Natural killer cell (primary cell): ENCODE measurements around the gene TRIM65. TPM values are rescaled to one million over a fixed set of nuclear protein-coding genes. Genes with fewer than 3 reads are reported as not detected.

ENCODE experiments used
- ATAC-seq, 3 donors: fragments of 150-1000 bp in 2 of 3; fragments of 200-7000 bp in 1 of 3; cut with Tn5 transposase; 1 replicate in 1 of 3; 2 replicates in 2 of 3; pipeline ENCODE4 v1.10.0; 2021; ENCODE audit warnings: mild to moderate bottlenecking in 2 of 3, moderate library complexity in 2 of 3
- DNase-seq, 2 donors: peaks; one replicate each; pipeline versions ENCODE4 v3.0.0 to v3.0.0-alpha.2; 2013 to 2021; ENCODE audit warnings: mixed read lengths in 1 of 2
- H3K27ac ChIP-seq: one replicate; pipeline ENCODE4 v1.5.1; 2013; ENCODE audit warnings: mild to moderate bottlenecking, low read length
- H3K27me3 ChIP-seq: one replicate; pipeline ENCODE4 v1.6.1; 2013; ENCODE audit warnings: low read length; ENCODE audit not compliant: control insufficient read depth, insufficient read depth
- H3K36me3 ChIP-seq: one replicate; pipeline ENCODE4 v1.6.1; 2013; ENCODE audit warnings: low read length; ENCODE audit not compliant: control insufficient read depth, insufficient read depth
- H3K4me1 ChIP-seq: one replicate; pipeline ENCODE4 v1.6.1; 2013; ENCODE audit warnings: low read length; ENCODE audit not compliant: control insufficient read depth, insufficient read depth
- H3K4me3 ChIP-seq: one replicate; pipeline ENCODE4 v1.5.1; 2013; ENCODE audit warnings: low read length
- H3K9me3 ChIP-seq: one replicate; pipeline ENCODE4 v1.6.1; 2013; ENCODE audit warnings: low read length; ENCODE audit not compliant: control insufficient read depth, insufficient read depth
- H3K27ac Mint-ChIP-seq, 2 donors: one replicate each; pipeline ENCODE4 v1.8.0; 2022; ENCODE audit warnings: mild to moderate bottlenecking in 2 of 2, mixed read lengths in 2 of 2, moderate library complexity in 1 of 2
- H3K27me3 Mint-ChIP-seq, 2 donors: one replicate each; pipeline ENCODE4 v1.8.0; 2022; ENCODE audit warnings: low read depth in 2 of 2, mixed read lengths in 2 of 2
- H3K36me3 Mint-ChIP-seq: one replicate; pipeline ENCODE4 v1.8.0; 2022; ENCODE audit warnings: mixed read lengths
- H3K4me1 Mint-ChIP-seq, 2 donors: one replicate each; pipeline ENCODE4 v1.8.0; 2022; ENCODE audit warnings: mixed read lengths in 2 of 2
- H3K4me3 Mint-ChIP-seq: one replicate; pipeline ENCODE4 v1.8.0; 2022; ENCODE audit warnings: mild to moderate bottlenecking, moderate library complexity, mixed read lengths
- H3K9me3 Mint-ChIP-seq, 2 donors: one replicate each; pipeline ENCODE4 v1.8.0; 2022; ENCODE audit warnings: mixed read lengths in 2 of 2
- WGBS: methylation state at CpG from one replicate; pipeline ENCODE4 v1.1.7; 2013; ENCODE audit warnings: missing lambda C conversion rate; ENCODE audit not compliant: insufficient coverage; 5-methylcytosine and 5-hydroxymethylcytosine counted together
- intact Hi-C: fragments of 100-400 bp; cut with micrococcal nuclease; formaldehyde crosslinking; loops from one replicate; pipeline ENCODE4 v1.14.2; 2022
- total RNA-seq, 4 donors: library from RNA; stranded (reverse); fragments of 120-200 nt in 1 of 4; gene quantifications; one replicate each; pipeline versions ENCODE4 v1.2.3 to v1.2.4, GENCODE V29; 2013 to 2022
- TF ChIP-seq, protein P1 (sequence below): fragments of 200-600 bp; IDR thresholded peaks from one replicate; pipeline ENCODE4 v1.8.0; 2022; ENCODE audit warnings: antibody characterized with exemption

Gene TRIM65
- total RNA-seq, 3 donors from 2014 or later (not counting 1 experiment from before 2014, with no cell fraction given) = 19.2 to 26.9 (median 22.5) TPM

DNA sequence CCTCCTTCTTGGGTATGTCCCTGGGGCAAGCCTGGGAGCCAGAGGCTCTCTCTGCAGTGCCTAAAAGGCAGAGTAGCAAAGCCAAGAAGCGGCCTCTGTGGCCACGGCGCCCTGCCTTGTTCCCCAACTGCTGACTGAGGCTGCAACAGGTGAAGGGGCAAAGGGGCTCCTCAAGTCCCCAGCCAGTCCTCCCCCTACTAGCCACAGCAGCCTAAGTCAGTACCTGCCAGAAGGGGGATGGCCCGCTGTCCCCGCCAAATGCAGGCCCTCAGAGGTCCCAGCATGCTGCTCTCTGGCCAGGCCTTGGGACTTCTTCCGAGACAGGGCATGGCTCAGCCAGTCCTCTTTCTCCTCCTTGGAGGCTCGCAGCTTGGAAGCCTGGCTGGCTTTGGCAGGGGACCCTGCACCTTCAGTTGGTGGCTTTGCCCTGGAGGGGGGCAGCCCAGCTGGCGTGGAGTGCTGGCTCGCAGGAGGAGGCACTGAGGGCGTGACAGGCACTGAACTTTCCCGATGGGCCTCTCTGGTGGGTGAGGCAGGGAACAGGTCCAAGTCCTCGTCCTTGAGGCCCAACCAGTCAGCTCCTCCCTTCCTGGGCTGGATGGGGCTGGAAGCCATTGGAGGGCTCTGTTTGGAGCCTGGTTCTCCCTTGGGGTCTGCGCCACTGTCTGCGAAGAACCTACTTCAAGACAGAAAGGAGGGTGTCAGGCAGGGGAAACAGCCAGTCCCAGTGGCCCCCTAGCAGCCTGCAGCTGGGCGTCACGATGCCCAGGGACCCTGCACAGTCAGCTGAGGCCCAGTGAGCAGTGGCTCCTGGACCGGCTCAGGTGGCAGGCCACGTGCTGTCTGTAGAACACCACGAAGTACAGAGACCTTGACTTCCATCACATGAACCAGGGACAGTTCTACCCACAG, 26.5 kb upstream of the TRIM65 start:
- H3K4me1 Mint-ChIP-seq = no peaks in the 10 kb centered on the region
- H3K9me3 Mint-ChIP-seq = no peaks in the 10 kb centered on the region
- ATAC-seq (no peak), DNase-seq (no peak)
- no peak overlapping the region for H3K27ac Mint-ChIP-seq
- H3K36me3 ChIP-seq = no peaks in the 10 kb centered on the region
- H3K4me3 ChIP-seq = no peak overlapping the region
- TF ChIP-seq, protein P1, sequence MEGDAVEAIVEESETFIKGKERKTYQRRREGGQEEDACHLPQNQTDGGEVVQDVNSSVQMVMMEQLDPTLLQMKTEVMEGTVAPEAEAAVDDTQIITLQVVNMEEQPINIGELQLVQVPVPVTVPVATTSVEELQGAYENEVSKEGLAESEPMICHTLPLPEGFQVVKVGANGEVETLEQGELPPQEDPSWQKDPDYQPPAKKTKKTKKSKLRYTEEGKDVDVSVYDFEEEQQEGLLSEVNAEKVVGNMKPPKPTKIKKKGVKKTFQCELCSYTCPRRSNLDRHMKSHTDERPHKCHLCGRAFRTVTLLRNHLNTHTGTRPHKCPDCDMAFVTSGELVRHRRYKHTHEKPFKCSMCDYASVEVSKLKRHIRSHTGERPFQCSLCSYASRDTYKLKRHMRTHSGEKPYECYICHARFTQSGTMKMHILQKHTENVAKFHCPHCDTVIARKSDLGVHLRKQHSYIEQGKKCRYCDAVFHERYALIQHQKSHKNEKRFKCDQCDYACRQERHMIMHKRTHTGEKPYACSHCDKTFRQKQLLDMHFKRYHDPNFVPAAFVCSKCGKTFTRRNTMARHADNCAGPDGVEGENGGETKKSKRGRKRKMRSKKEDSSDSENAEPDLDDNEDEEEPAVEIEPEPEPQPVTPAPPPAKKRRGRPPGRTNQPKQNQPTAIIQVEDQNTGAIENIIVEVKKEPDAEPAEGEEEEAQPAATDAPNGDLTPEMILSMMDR = no peak
- H3K27ac ChIP-seq = no peak overlapping the region
- H3K4me3 Mint-ChIP-seq = no peak overlapping the region
- no peaks in the 10 kb centered on the region for H3K4me1 ChIP-seq
- no peaks in the 10 kb centered on the region for H3K9me3 ChIP-seq
- no peaks in the 10 kb centered on the region for H3K27me3 ChIP-seq
- H3K27me3 Mint-ChIP-seq = no peaks in the 10 kb centered on the region
- 94% methylated on average over 19 of the region's 19 CpGs for WGBS
- intact Hi-C loops = no loop called here
- H3K36me3 Mint-ChIP-seq = no peaks in the 10 kb centered on the region

DNA sequence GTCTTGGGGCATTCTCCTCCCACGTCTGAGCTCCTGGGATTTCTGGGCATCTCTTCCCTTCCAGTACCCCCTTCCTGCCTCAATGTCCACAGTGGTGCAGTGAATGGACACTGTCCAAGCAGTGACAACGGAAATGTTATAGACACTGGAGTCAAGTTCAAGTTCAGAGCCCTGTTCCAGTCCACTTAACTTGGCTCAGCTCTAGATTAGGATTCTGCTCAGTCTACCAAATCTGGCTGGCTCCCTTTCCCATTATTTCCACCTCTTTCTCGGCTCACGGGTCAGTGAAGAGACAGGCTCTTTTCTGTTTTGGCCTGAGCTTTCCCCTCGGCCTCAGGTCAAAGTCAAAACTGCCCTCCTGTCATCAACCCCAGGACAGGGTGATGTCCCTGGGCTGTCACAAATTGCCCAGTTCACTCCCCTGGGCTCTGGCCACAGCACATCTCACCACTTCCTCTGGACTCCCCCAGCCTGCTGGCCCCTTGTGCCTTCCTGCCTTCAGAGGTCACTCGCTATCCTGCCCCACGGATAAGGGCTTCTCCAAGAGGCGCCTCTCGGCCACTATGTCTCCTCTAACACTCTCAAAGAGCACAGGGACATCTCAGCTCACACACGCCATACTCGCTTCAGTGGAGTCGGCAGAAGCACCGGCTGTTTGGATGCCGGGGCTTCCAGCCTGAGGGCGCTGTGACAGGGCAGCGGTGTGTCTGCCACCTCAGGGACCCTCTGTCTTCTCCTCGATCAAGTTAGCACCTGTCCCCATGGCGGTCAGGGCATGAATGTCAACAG, 25.6 kb upstream of the TRIM65 start:
- H3K27ac ChIP-seq = no peak overlapping the region
- no peak overlapping the region for H3K27ac Mint-ChIP-seq
- no peak overlapping the region for H3K4me3 Mint-ChIP-seq

DNA sequence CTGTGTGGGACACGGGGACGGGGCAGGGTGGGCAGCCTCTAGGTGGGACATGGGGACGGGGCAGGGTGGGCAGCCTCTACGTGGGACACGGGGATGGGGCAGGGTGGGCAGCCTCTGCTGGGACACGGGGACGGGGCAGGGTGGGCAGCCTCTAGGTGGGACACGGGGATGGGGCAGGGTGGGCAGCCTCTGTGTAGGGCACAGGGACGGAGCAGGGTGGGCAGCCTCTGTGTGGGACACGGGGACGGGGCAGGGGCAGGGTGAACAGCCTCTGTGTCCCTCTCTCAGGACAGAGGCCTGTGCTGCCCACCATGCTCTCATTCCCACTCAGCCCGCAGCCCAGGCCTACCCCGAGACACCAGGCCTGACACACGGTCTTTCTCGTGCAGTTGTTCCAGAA, 24.8 kb upstream of the TRIM65 start:
- TF ChIP-seq, protein P1 = no peak
- Mint-ChIP-seq H3K4me1 (peaks cover 0 to 5% of the 10 kb centered on the region in 2 donors), H3K4me3 (no peak overlapping the region), H3K27me3 (no peaks in the 10 kb centered on the region), H3K9me3 (no peaks in the 10 kb centered on the region), H3K27ac (no peak overlapping the region), H3K36me3 (no peaks in the 10 kb centered on the region)
- Histone ChIP-seq H3K27ac (no peak overlapping the region), H3K9me3 (no peaks in the 10 kb centered on the region), H3K27me3 (no peaks in the 10 kb centered on the region), H3K4me3 (no peak overlapping the region), H3K36me3 (no peaks in the 10 kb centered on the region), H3K4me1 (peaks cover 11% of the 10 kb centered on the region)
- DNase-seq (no peak), ATAC-seq (no peak)
- intact Hi-C loops = no loop called here
- 94% methylated on average over 15 of the region's 15 CpGs for WGBS

More for the DNA sequence above, 25.6 kb upstream of the TRIM65 start:
- TF ChIP-seq, protein P1 = no peak
- no peaks in the 10 kb centered on the region for H3K27me3 ChIP-seq
- H3K4me1 ChIP-seq = peaks cover 7% of the 10 kb centered on the region
- DNase-seq = no peak
- no peaks in the 10 kb centered on the region for H3K36me3 Mint-ChIP-seq
- intact Hi-C loops = no loop called here
- H3K4me3 ChIP-seq = no peak overlapping the region
- peaks cover 0 to under 1% of the 10 kb centered on the region in 2 donors for H3K4me1 Mint-ChIP-seq
- no peaks in the 10 kb centered on the region for H3K27me3 Mint-ChIP-seq
- WGBS = 94% methylated on average over 18 of the region's 18 CpGs
- no peaks in the 10 kb centered on the region for H3K9me3 ChIP-seq
- ATAC-seq = no peak
- H3K9me3 Mint-ChIP-seq = no peaks in the 10 kb centered on the region
- H3K36me3 ChIP-seq = no peaks in the 10 kb centered on the region
